Right lobe of liver (tissue), 4 donors: ENCODE measurements around the gene RPTOR.
"Not testable (repeated sequence)": the region's sequence is repeated elsewhere in the genome, so short reads cannot be mapped to it uniquely, and the experiment has no call there.

Experiments
- POLR2A ChIP-seq: fragments of 450-650 bp; IDR thresholded peaks from one replicate; pipeline ENCODE4 v1.6.1; 2017; ENCODE audit warnings: antibody characterized with exemption, mild to moderate bottlenecking
- TF ChIP-seq, protein P1 (sequence below), 4 donors: fragments of 200-600 bp in 3 of 4; fragments of 450-650 bp in 1 of 4; IDR thresholded peaks; one replicate each; pipeline versions ENCODE4 v1.5.1 to v1.8.0; 2016 to 2022; ENCODE audit warnings: antibody characterized with exemption in 4 of 4, mild to moderate bottlenecking in 2 of 4
- donor health status: DM: no; HTN: no; CAD: no.
- donor health status: DM: no; HTN: no; CAD: no.
- donor health status: DM: no; HTN: yes; CAD: no.

DNA sequence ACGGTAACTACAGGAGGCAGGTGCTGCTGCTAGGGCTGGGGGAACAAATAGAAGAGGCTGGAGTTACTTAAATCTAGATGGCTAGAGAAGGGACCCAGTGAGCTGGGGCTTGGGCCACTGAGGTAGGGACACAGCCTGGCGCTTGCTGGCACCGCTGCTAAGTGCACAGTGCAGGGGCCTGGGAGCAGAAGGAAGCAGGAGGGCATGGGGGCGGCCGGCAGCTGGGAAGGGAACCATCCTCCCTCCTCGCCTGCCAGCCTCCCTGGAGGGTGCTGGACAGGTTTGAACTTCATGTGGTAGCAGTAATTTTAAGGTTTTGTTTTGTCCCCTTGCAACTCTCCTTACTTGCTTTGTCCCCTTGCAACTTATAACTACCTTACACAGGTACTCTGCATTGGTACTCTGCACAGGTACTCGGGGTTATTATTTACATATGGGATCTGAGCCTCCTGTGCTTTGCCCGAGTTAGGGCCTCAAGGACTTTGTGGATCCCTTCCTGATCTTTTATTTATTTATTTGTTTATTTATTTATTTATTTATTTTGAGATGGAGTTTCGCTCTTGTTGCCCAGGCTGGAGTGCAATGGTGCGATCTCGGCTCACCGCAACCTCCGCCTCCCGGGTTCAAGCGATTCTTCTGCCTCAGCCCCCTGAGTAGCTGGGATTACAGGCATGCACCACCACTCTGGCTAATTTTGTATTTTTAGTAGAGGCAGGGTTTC, 34.2 kb downstream of the RPTOR start:
- TF ChIP-seq, protein P1, sequence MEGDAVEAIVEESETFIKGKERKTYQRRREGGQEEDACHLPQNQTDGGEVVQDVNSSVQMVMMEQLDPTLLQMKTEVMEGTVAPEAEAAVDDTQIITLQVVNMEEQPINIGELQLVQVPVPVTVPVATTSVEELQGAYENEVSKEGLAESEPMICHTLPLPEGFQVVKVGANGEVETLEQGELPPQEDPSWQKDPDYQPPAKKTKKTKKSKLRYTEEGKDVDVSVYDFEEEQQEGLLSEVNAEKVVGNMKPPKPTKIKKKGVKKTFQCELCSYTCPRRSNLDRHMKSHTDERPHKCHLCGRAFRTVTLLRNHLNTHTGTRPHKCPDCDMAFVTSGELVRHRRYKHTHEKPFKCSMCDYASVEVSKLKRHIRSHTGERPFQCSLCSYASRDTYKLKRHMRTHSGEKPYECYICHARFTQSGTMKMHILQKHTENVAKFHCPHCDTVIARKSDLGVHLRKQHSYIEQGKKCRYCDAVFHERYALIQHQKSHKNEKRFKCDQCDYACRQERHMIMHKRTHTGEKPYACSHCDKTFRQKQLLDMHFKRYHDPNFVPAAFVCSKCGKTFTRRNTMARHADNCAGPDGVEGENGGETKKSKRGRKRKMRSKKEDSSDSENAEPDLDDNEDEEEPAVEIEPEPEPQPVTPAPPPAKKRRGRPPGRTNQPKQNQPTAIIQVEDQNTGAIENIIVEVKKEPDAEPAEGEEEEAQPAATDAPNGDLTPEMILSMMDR (IDR thresholded peaks at IDR 0.05): not testable (repeated sequence)
- TF ChIP-seq POLR2A: not testable (repeated sequence)
